GM18873 (cell line): ENCODE measurements around the gene KIF23.

ENCODE experiments used
- ATAC-seq: cut with Tn5 transposase; IDR thresholded peaks from one replicate; pipeline ENCODE4 v1.9.1; 2021; ENCODE audit warnings: mild to moderate bottlenecking, moderate library complexity, moderate number of reproducible peaks; ENCODE audit not compliant: unreplicated experiment, low FRiP score

KIF23 gene

GRCh38 chr15:69482686-69483256 is 68.6 kb downstream of the KIF23 start:
- ATAC-seq, result no peak

DNA sequence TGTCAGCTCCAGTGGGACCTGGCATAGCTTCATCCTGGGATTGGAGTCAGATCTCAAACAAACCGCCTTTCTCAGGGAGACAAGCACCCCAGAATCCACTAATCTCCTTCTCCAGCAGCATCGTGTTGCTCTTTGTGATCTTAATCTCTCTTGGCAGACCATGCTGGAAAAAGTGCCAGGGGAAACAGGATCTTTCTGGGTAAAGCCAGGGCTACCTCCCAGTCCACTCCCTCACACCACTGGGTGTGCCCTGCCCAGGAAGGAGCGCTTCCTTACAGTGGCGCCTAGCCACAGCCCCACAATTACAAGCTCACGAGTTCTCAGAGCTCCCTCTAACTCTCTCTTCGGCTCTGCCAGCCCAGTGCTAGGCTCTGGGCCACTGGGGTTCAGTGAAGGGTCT is 70.7 kb downstream of the KIF23 start:
- no peak for ATAC-seq

DNA sequence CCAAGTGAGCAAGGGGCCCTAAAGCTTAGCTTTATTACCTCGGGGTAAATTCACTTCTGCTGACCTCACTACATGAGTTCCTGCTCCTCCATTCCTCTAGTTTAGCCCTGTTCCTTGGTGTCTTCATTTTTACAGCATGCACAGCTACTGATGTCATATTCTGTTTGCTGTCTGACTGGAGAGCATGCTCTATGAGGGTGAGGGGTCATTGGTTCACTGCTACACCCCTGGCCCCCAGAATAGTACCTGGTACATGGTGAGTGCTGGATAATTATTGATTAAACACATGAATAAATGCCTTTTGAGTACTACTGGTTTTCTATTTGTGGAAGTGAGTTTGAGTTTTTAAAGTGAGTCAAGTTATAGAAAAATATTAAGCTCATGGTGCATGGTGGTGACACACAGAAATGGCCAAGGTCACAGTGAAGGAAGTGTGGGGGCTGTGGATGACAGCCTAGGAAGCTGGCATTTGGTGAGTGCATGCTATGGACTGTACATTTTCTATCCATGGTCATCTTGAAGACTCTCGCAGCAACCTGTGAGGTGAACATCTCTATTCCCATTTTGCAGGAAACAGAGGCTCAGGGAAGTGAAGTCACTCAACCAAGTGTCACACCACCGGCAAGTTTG is 72.4 kb downstream of the KIF23 start:
- ATAC-seq, result no peak

- ATAC-seq, result no peak
Measured at GRCh38 chr15:69489073-69489571, 75.0 kb downstream of the KIF23 start.

- no peak for ATAC-seq
Measured at GRCh38 chr15:69490356-69491037, 76.3 kb downstream of the KIF23 start.

GRCh38 chr15:69491038-69491505 is 76.9 kb downstream of the KIF23 start:
- ATAC-seq, result no peak

GRCh38 chr15:69493406-69493805 is 79.3 kb downstream of the KIF23 start:
- no peak for ATAC-seq

- no peak for ATAC-seq
Measured at GRCh38 chr15:69496001-69496400, 81.9 kb downstream of the KIF23 start.

- ATAC-seq, result no peak
Measured at GRCh38 chr15:69497076-69497475, 82.9 kb downstream of the KIF23 start.

DNA sequence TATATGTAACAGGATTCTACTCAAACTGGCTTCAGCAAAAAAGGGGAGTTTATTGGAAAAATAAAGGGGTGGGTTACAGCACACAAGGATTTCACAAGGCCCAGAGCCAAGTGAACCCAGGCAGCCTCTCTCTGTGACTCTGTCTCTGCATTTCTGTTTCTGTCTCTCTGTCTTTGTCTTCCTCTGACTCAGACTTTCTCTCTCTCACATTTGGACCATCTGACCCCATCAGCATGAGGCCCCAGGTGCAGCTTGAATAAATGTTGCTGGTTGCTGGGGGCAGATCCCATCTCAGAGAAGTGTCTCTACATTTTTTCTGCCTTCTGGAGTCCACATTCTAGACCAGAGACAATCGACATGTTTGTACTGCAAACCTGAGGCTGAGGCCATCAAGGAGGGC is 83.5 kb downstream of the KIF23 start:
- no peak for ATAC-seq
